Chondrocyte (in vitro differentiated cells): Measurements from ENCODE around the gene GUCY1A2. TPM values are rescaled to one million over a fixed set of nuclear protein-coding genes. Genes with fewer than 3 reads are reported as not detected.

Experiments used
- DNase-seq: peaks from one replicate; pipeline ENCODE4 v3.0.0; 2021; ENCODE audit warnings: mixed read lengths, low spot score
- H3K27ac Mint-ChIP-seq: one replicate; pipeline ENCODE4 v1.8.0; 2021; ENCODE audit warnings: mild to moderate bottlenecking, moderate library complexity, mixed read lengths; ENCODE audit not compliant: unreplicated experiment
- H3K27me3 Mint-ChIP-seq: 2 replicates; pipeline ENCODE4 v1.8.0; 2021; ENCODE audit warnings: low read depth, mixed read lengths
- H3K36me3 Mint-ChIP-seq: 2 replicates; pipeline ENCODE4 v1.8.0; 2021; ENCODE audit warnings: low read depth, mixed read lengths
- H3K4me1 Mint-ChIP-seq: 2 replicates; pipeline ENCODE4 v1.8.0; 2021; ENCODE audit warnings: low read depth, mild to moderate bottlenecking, mixed read lengths
- H3K4me3 Mint-ChIP-seq: one replicate; pipeline ENCODE4 v1.8.0; 2021; ENCODE audit warnings: mild to moderate bottlenecking, moderate library complexity, mixed read lengths; ENCODE audit not compliant: unreplicated experiment
- H3K9me3 Mint-ChIP-seq: 2 replicates; pipeline ENCODE4 v1.8.0; 2021; ENCODE audit warnings: low read depth, mixed read lengths
- CTCF ChIP-seq: fragments of 200-600 bp; sonication (generic); IDR thresholded peaks from 2 replicates; pipeline ENCODE4 v1.5.0; 2021; ENCODE audit warnings: antibody characterized with exemption, mild to moderate bottlenecking, moderate library complexity
- total RNA-seq: library from RNA; stranded (reverse); gene quantifications from 3 replicates; pipeline ENCODE4 v1.2.1, GENCODE V29; 2021

GUCY1A2 gene
- total RNA-seq, 1 donor from 2014 or later = 17.4 TPM

- H3K9me3 Mint-ChIP-seq = no peaks in the 10 kb centered on the region
- H3K4me1 Mint-ChIP-seq = peaks cover 4% of the 10 kb centered on the region
- no peak overlapping the region for H3K27ac Mint-ChIP-seq
Measured at GRCh38 chr11:106724293-106724892, 293.9 kb downstream of the GUCY1A2 start.

GRCh38 chr11:106723071-106723470, 295.2 kb downstream of the GUCY1A2 start:
- DNase-seq = no peak
- H3K4me3 Mint-ChIP-seq = no peak overlapping the region
- H3K27ac Mint-ChIP-seq = no peak overlapping the region
- no peak for TF ChIP-seq CTCF
- H3K36me3 Mint-ChIP-seq = no peaks in the 10 kb centered on the region
- no peaks in the 10 kb centered on the region for H3K9me3 Mint-ChIP-seq
- H3K4me1 Mint-ChIP-seq = peaks cover 4% of the 10 kb centered on the region
- no peaks in the 10 kb centered on the region for H3K27me3 Mint-ChIP-seq

More at GRCh38 chr11:106724293-106724892, 293.9 kb downstream of the GUCY1A2 start:
- no peak overlapping the region for H3K4me3 Mint-ChIP-seq
- no peaks in the 10 kb centered on the region for H3K36me3 Mint-ChIP-seq
- TF ChIP-seq CTCF = no peak
- no peak for DNase-seq
- H3K27me3 Mint-ChIP-seq = no peaks in the 10 kb centered on the region

GRCh38 chr11:106717222-106717621, 301.1 kb downstream of the GUCY1A2 start:
- no peaks in the 10 kb centered on the region for H3K27me3 Mint-ChIP-seq
- H3K9me3 Mint-ChIP-seq = no peaks in the 10 kb centered on the region
- H3K36me3 Mint-ChIP-seq = peaks cover 1% of the 10 kb centered on the region
- no peak for DNase-seq
- no peak overlapping the region for H3K4me3 Mint-ChIP-seq
- H3K27ac Mint-ChIP-seq = no peak overlapping the region
- no peak for TF ChIP-seq CTCF
- peaks cover 7% of the 10 kb centered on the region for H3K4me1 Mint-ChIP-seq

GRCh38 chr11:106714199-106714598, 304.1 kb downstream of the GUCY1A2 start:
- Mint-ChIP-seq H3K36me3 (peaks cover 1% of the 10 kb centered on the region), H3K27me3 (no peaks in the 10 kb centered on the region), H3K9me3 (no peaks in the 10 kb centered on the region), H3K27ac (no peak overlapping the region), H3K4me3 (no peak overlapping the region), H3K4me1 (peaks cover 7% of the 10 kb centered on the region)
- no peak for DNase-seq
- no peak for TF ChIP-seq CTCF

- no peaks in the 10 kb centered on the region for H3K27me3 Mint-ChIP-seq
- peaks cover 6% of the 10 kb centered on the region for H3K4me1 Mint-ChIP-seq
- H3K36me3 Mint-ChIP-seq = peaks cover 1% of the 10 kb centered on the region
- H3K4me3 Mint-ChIP-seq = no peak overlapping the region
- no peak for TF ChIP-seq CTCF
- H3K9me3 Mint-ChIP-seq = no peaks in the 10 kb centered on the region
- H3K27ac Mint-ChIP-seq = no peak overlapping the region
- no peak for DNase-seq
Measured at GRCh38 chr11:106708348-106708747, 309.9 kb downstream of the GUCY1A2 start.
